Thoracic aorta (tissue), 2 donors: ENCODE measurements around the gene SLITRK3. TPM values are rescaled to one million over a fixed set of nuclear protein-coding genes. Genes with fewer than 3 reads are reported as not detected.

Source experiments
- ATAC-seq: fragments of 150-250 bp; one replicate; pipeline ENCODE4 v1.8.0; 2017; ENCODE audit warnings: low read depth; ENCODE audit not compliant: insufficient number of reproducible peaks, low FRiP score
- DNase-seq: peaks from one replicate; pipeline ENCODE4 v3.0.0-alpha.2; 2020; ENCODE audit warnings: low spot score
- H3K27ac ChIP-seq, 2 donors: fragments of 200-600 bp; sonication (generic); 1 replicate in 1 of 2; 2 replicates in 1 of 2; pipeline ENCODE4 v1.5.1; 2016; ENCODE audit warnings: mild to moderate bottlenecking in 2 of 2, moderate library complexity in 2 of 2
- H3K27me3 ChIP-seq: fragments of 200-600 bp; sonication (generic); replicated peaks from 2 replicates; pipeline ENCODE4 v1.6.0; 2016; ENCODE audit warnings: mild to moderate bottlenecking; ENCODE audit not compliant: insufficient read depth
- H3K36me3 ChIP-seq: fragments of 200-600 bp; sonication (generic); one replicate; pipeline ENCODE4 v1.5.1; 2016
- H3K4me1 ChIP-seq, 2 donors: fragments of 200-600 bp; sonication (generic); 1 replicate in 1 of 2; 2 replicates in 1 of 2; pipeline versions ENCODE4 v1.5.1 to v1.6.0; 2016; ENCODE audit warnings: low read depth in 2 of 2, mild to moderate bottlenecking in 1 of 2; ENCODE audit not compliant: control insufficient read depth in 1 of 2
- H3K4me3 ChIP-seq: fragments of 200-600 bp; sonication (generic); 2 replicates; pipeline ENCODE4 v1.5.1; 2016; ENCODE audit warnings: mild to moderate bottlenecking
- H3K9me3 ChIP-seq: fragments of 200-600 bp; sonication (generic); 2 replicates; pipeline ENCODE4 v1.5.1; 2016
- CTCF ChIP-seq: fragments of 200-600 bp; sonication (generic); IDR thresholded peaks from one replicate; pipeline ENCODE4 v1.5.1; 2019; ENCODE audit warnings: antibody characterized with exemption
- total RNA-seq, 2 donors: library from RNA; depleted of rRNA; stranded (reverse); fragments of >200 nt; gene quantifications; one replicate each; pipeline versions ENCODE4 v1.1.0 to v1.2.3, GENCODE V29; 2016

Gene SLITRK3
- total RNA-seq, 2 donors from 2014 or later = 0.14 TPM; not detected in 1

- Histone ChIP-seq H3K4me3 (no peak overlapping the region), H3K4me1 (peaks cover 11 to 36% of the 10 kb centered on the region in 2 donors), H3K27me3 (peaks cover 10% of the 10 kb centered on the region), H3K9me3 (no peaks in the 10 kb centered on the region), H3K27ac (no peak overlapping the region), H3K36me3 (no peaks in the 10 kb centered on the region)
- ATAC-seq = no peak
- DNase-seq = no peak
- TF ChIP-seq CTCF = no peak
Observed at GRCh38 chr3:165192610-165193192, 3.5 kb downstream of the SLITRK3 start.

GRCh38 chr3:165191491-165191890, 4.7 kb downstream of the SLITRK3 start:
- Histone ChIP-seq H3K27ac (no peak overlapping the region), H3K36me3 (no peaks in the 10 kb centered on the region), H3K4me3 (no peak overlapping the region), H3K9me3 (no peaks in the 10 kb centered on the region), H3K27me3 (peaks cover 7% of the 10 kb centered on the region), H3K4me1 (peaks cover 10 to 30% of the 10 kb centered on the region in 2 donors)
- DNase-seq = no peak
- TF ChIP-seq CTCF = no peak
- no peak for ATAC-seq

- TF ChIP-seq CTCF = no peak
- DNase-seq (no peak), ATAC-seq (no peak)
Observed at GRCh38 chr3:165188452-165188851, 7.7 kb downstream of the SLITRK3 start.

GRCh38 chr3:165185707-165186327, 10.4 kb downstream of the SLITRK3 start:
- Histone ChIP-seq H3K27me3 (no peaks in the 10 kb centered on the region), H3K27ac (no peak overlapping the region), H3K36me3 (no peaks in the 10 kb centered on the region), H3K4me3 (no peak overlapping the region), H3K4me1 (no peaks in the 10 kb centered on the region), H3K9me3 (no peaks in the 10 kb centered on the region)
- TF ChIP-seq CTCF = peak; percentile 61
- DNase-seq = no peak
- ATAC-seq = peak; percentile 43

More at GRCh38 chr3:165188452-165188851, 7.7 kb downstream of the SLITRK3 start:
- H3K36me3 ChIP-seq = no peaks in the 10 kb centered on the region
- peaks cover 0 to 3% of the 10 kb centered on the region in 2 donors for H3K4me1 ChIP-seq
- H3K27me3 ChIP-seq = no peaks in the 10 kb centered on the region
- H3K27ac ChIP-seq = no peak overlapping the region
- no peak overlapping the region for H3K4me3 ChIP-seq
- no peaks in the 10 kb centered on the region for H3K9me3 ChIP-seq

- H3K36me3 ChIP-seq = no peaks in the 10 kb centered on the region
- no peak overlapping the region for H3K4me3 ChIP-seq
- no peaks in the 10 kb centered on the region for H3K9me3 ChIP-seq
- DNase-seq = no peak
- no peak for ATAC-seq
- no peaks in the 10 kb centered on the region for H3K27me3 ChIP-seq
- H3K27ac ChIP-seq = no peak overlapping the region
- no peak for TF ChIP-seq CTCF
- H3K4me1 ChIP-seq = no peaks in the 10 kb centered on the region
Observed at GRCh38 chr3:165181556-165181955, 14.6 kb downstream of the SLITRK3 start.
